ENCODE results near the gene HRH1. TPM values are rescaled to one million over a fixed set of nuclear protein-coding genes. Genes with fewer than 3 reads are reported as not detected.

HRH1 gene
- total and polyA plus RNA-seq, 10 of the 15 experiments (the other 5 are each of a cell fraction or from before 2014, with no cell fraction given), result not detected

DNA sequence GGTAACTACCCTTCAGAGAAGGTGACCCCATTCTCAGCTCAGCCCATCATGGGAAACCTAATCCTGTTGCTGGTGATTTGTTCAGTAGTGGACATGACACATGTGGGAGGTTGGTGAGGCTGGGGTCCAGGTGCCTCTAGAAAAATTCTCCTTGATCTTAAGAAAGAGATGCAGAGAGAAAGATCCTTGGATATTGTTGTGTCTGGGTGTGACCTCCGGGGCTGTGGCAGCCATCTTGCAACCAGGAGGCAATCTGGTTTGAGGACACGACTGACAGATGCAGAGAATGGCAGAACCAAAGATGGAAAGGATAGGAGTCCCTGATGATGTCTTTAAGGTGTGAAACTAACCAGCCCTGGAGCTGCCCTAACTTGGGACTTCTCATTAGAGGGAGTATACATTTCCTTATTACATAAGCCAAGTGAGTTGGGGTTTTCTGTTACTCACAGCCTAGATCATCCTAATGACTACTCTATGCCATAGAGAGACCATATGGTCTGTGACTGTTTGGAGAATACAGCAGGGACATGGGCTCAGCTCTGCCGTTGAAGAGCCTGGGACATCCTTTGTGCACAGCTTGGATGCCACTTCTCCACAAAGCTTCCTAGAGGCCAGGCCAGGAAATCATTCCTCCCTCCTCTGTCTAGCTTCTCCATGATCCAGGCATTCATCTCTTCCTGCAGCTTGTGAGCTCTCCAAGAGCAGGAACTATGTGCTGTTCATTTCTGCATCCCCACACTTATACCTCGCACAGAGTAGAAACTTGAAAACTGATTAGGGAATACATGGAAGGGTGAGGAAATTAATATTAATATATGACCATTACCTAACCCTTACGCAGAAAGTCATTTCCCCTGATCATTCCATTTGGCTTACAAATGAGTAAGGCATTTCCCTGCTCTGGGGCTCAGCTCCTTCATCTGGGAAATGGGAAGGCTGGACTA, 45.9 kb downstream of the HRH1 start:
- intact Hi-C loops (cut with micrococcal nuclease; ENCODE audit: unreplicated experiment), result no loop called here
- POLR2A ChIA-PET, result no interaction called here
- Histone ChIP-seq H3K27ac (ENCODE audit: control insufficient read depth, insufficient read depth) (no peak overlapping the region), H3K4me1 (ENCODE audit: control insufficient read depth, insufficient read depth, low read length) (no peaks in the 10 kb centered on the region), H3K4me3 (no peak overlapping the region), H3K36me3 (ENCODE audit: control insufficient read depth in 2 of 2, insufficient read depth in 2 of 2, low read length in 1 of 2) (no peaks in the 10 kb centered on the region), H3K9me3 (replicated peaks; ENCODE audit: control insufficient read depth, insufficient read depth, low read length) (no peaks in the 10 kb centered on the region), H3K27me3 (replicated peaks in 1 of 2; ENCODE audit: control insufficient read depth in 2 of 2, insufficient read depth in 2 of 2, low read length in 1 of 2) (no peaks in the 10 kb centered on the region; a peak in 2 of 4 replicates), H3K9ac (ENCODE audit: control insufficient read depth, insufficient read depth, low read length) (no peak overlapping the region), H3K4me2 (ENCODE audit: control insufficient read depth, insufficient read depth) (no peak overlapping the region), H2AFZ (ENCODE audit: control insufficient read depth, low read depth, low read length) (no peak overlapping the region), H4K20me1 (ENCODE audit: control insufficient read depth, insufficient read depth) (no peaks in the 10 kb centered on the region), H3K79me2 (ENCODE audit: control insufficient read depth, insufficient read depth, low read length) (no peaks in the 10 kb centered on the region)
- no TSS peak for BruUV-seq (replicated peaks)
- DNase-seq (ENCODE audit: low read depth, low spot score) (no peak), FAIRE-seq (no peak), ATAC-seq (no peak)
- SMC1A ChIA-PET (ENCODE audit: uncharacterized antibody, unreplicated experiment), result interaction anchor here (1.2 kb wide), 1 partner anchor 31 kb away, joined by 3 read pairs; no protein-coding TSS in a partner anchor
- in situ Hi-C loops (cut with MboI), result no loop called here
- TF ChIP-seq POLR2AphosphoS2 (IDR thresholded peaks at IDR 0.05; ENCODE audit: low read depth, low read length) (no peak), NFIC (IDR thresholded peaks at IDR 0.05; ENCODE audit: low read depth, low read length) (no peak), ETV6 (conservative IDR thresholded peaks at IDR 0.05 in 1 of 2, IDR thresholded peaks at IDR 0.05 in 1 of 2; ENCODE audit: borderline replicate concordance in 1 of 2, low read depth in 1 of 2) (no peak), KDM1A (IDR thresholded peaks at IDR 0.05; ENCODE audit: borderline replicate concordance) (no peak), NBN (IDR thresholded peaks at IDR 0.05) (no peak), FOXK2 (IDR thresholded peaks at IDR 0.05) (no peak), STAT1 (conservative IDR thresholded peaks at IDR 0.05) (no peak), EZH2 (IDR thresholded peaks at IDR 0.05; ENCODE audit: borderline replicate concordance, control insufficient read depth, low read depth, low read length) (no peak), STAT3 (IDR thresholded peaks at IDR 0.05; ENCODE audit: low read depth, low read length) (no peak), POLR2AphosphoS5 (IDR thresholded peaks at IDR 0.05; ENCODE audit: low read length) (no peak), ASH2L (IDR thresholded peaks at IDR 0.05; ENCODE audit: borderline replicate concordance, low read depth) (no peak), HDAC6 (IDR thresholded peaks at IDR 0.05; ENCODE audit: unreplicated experiment) (no peak), RFX5 (IDR thresholded peaks at IDR 0.05; ENCODE audit: low read depth, low read length) (no peak), NR2C1 (IDR thresholded peaks at IDR 0.05) (no peak), SPI1 (IDR thresholded peaks at IDR 0.05; ENCODE audit: borderline replicate concordance, insufficient read depth, low read depth, low read length) (no peak), TARDBP (IDR thresholded peaks at IDR 0.05; ENCODE audit: borderline replicate concordance) (no peak), BMI1 (IDR thresholded peaks at IDR 0.05; ENCODE audit: borderline replicate concordance) (no peak)
- TF ChIP-seq, protein P1, sequence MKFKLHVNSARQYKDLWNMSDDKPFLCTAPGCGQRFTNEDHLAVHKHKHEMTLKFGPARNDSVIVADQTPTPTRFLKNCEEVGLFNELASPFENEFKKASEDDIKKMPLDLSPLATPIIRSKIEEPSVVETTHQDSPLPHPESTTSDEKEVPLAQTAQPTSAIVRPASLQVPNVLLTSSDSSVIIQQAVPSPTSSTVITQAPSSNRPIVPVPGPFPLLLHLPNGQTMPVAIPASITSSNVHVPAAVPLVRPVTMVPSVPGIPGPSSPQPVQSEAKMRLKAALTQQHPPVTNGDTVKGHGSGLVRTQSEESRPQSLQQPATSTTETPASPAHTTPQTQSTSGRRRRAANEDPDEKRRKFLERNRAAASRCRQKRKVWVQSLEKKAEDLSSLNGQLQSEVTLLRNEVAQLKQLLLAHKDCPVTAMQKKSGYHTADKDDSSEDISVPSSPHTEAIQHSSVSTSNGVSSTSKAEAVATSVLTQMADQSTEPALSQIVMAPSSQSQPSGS (IDR thresholded peaks at IDR 0.05; ENCODE audit: low read length), result no peak
- TF ChIP-seq, protein P2, sequence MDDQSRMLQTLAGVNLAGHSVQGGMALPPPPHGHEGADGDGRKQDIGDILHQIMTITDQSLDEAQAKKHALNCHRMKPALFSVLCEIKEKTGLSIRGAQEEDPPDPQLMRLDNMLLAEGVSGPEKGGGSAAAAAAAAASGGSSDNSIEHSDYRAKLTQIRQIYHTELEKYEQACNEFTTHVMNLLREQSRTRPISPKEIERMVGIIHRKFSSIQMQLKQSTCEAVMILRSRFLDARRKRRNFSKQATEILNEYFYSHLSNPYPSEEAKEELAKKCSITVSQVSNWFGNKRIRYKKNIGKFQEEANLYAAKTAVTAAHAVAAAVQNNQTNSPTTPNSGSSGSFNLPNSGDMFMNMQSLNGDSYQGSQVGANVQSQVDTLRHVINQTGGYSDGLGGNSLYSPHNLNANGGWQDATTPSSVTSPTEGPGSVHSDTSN (IDR thresholded peaks at IDR 0.05; ENCODE audit: insufficient replicate concordance, low read depth, low read length), result no peak
- WGBS (ENCODE audit: insufficient coverage, insufficient replicate concordance, low lambda C conversion rate, missing lambda C conversion rate), result 33% methylated on average over 5 of the region's 5 CpGs
- RAD21 ChIA-PET (ENCODE audit: unreplicated experiment), result no interaction called here
- CTCF ChIA-PET, result interaction anchor here (0.7 kb wide), 1 partner anchor 44 kb away, joined by 3 read pairs; no protein-coding TSS in a partner anchor
